Measurements from ENCODE around the gene C11orf65. TPM values are rescaled to one million over a fixed set of nuclear protein-coding genes. Genes with fewer than 3 reads are reported as not detected.
"Not testable (repeated sequence)": the region's sequence is repeated elsewhere in the genome, so short reads cannot be mapped to it uniquely, and the experiment has no call there.

C11orf65 gene
- total and polyA plus RNA-seq, 5 experiments from 2014 or later: 0.41 to 0.97 (median 0.95) TPM

GRCh38 chr11:108453207-108453835 lies 14.0 kb downstream of the C11orf65 start:
- POLR2A ChIA-PET: no interaction called here
- H3K9me3 Mint-ChIP-seq: peaks cover 0 to 40% (median 16%) of the 10 kb centered on the region in 9 donors
- ATAC-seq: no peak
- no peaks in the 10 kb centered on the region for H3K4me1 Mint-ChIP-seq
- H3K27me3 Mint-ChIP-seq: no peaks in the 10 kb centered on the region
- no peak overlapping the region for H3K4me3 Mint-ChIP-seq
- no peak overlapping the region for H3K27ac Mint-ChIP-seq
- DNase-seq: no peak
- peaks cover 3 to 16% (median 15%) of the 10 kb centered on the region in 3 donors for H3K36me3 Mint-ChIP-seq

GRCh38 chr11:108441445-108441844 lies 25.9 kb downstream of the C11orf65 start:
- ATAC-seq, H3K27ac Mint-ChIP-seq, H3K4me3 Mint-ChIP-seq, H3K27me3 Mint-ChIP-seq, DNase-seq, H3K4me1 Mint-ChIP-seq, POLR2A ChIA-PET: not testable (repeated sequence)
- peaks cover 5 to 36% (median 34%) of the 10 kb centered on the region in 3 donors for H3K36me3 Mint-ChIP-seq
- H3K9me3 Mint-ChIP-seq: peaks cover 2 to 58% (median 38%) of the 10 kb centered on the region in 9 donors

- Mint-ChIP-seq H3K4me1 (no peaks in the 10 kb centered on the region), H3K27ac (no peak overlapping the region), H3K27me3 (peaks cover 0 to 5% (median 0%) of the 10 kb centered on the region in 5 donors), H3K4me3 (no peak overlapping the region), H3K36me3 (peaks cover 0 to 19% (median 14%) of the 10 kb centered on the region in 3 donors), H3K9me3 (peaks cover 0 to 29% (median 12%) of the 10 kb centered on the region in 9 donors)
- POLR2A ChIA-PET: no interaction called here
- ATAC-seq: no peak
- no peak for DNase-seq
Observed at GRCh38 chr11:108436594-108436993, 30.7 kb downstream of the C11orf65 start.

GRCh38 chr11:108435066-108435465 lies 32.3 kb downstream of the C11orf65 start:
- H3K36me3 Mint-ChIP-seq: peaks cover 0 to 15% (median 7%) of the 10 kb centered on the region in 3 donors
- DNase-seq: no peak
- no peak overlapping the region for H3K4me3 Mint-ChIP-seq
- peaks cover 0 to 5% (median 0%) of the 10 kb centered on the region in 5 donors for H3K27me3 Mint-ChIP-seq
- no peaks in the 10 kb centered on the region for H3K4me1 Mint-ChIP-seq
- no peak overlapping the region for H3K27ac Mint-ChIP-seq
- ATAC-seq: no peak
- peaks cover 0 to 16% (median 6%) of the 10 kb centered on the region in 9 donors for H3K9me3 Mint-ChIP-seq
- POLR2A ChIA-PET: no interaction called here

- Mint-ChIP-seq H3K9me3 (peaks cover 0 to 20% (median 3%) of the 10 kb centered on the region in 9 donors), H3K27me3 (peaks cover 0 to 5% (median 0%) of the 10 kb centered on the region in 5 donors), H3K36me3 (peaks cover 0 to 12% (median 10%) of the 10 kb centered on the region in 3 donors), H3K4me1 (peaks cover 0 to 2% (median 0%) of the 10 kb centered on the region in 4 donors), H3K4me3 (no peak overlapping the region), H3K27ac (no peak overlapping the region)
- ATAC-seq: no peak
- POLR2A ChIA-PET: no interaction called here
- no peak for DNase-seq
Observed at GRCh38 chr11:108432783-108433182, 34.5 kb downstream of the C11orf65 start.

GRCh38 chr11:108431997-108432396 lies 35.3 kb downstream of the C11orf65 start:
- Mint-ChIP-seq H3K4me3 (no peak overlapping the region), H3K9me3 (peaks cover 0 to 21% (median 3%) of the 10 kb centered on the region in 9 donors), H3K4me1 (peaks cover 0 to 2% (median 0%) of the 10 kb centered on the region in 4 donors), H3K27me3 (peaks cover 0 to 5% (median 0%) of the 10 kb centered on the region in 5 donors), H3K27ac (no peak overlapping the region), H3K36me3 (peaks cover 0 to 12% (median 8%) of the 10 kb centered on the region in 3 donors)
- POLR2A ChIA-PET: no interaction called here
- DNase-seq: no peak
- no peak for ATAC-seq

- Mint-ChIP-seq H3K4me3 (no peak overlapping the region), H3K27ac (no peak overlapping the region), H3K4me1 (peaks cover 0 to 2% (median 0%) of the 10 kb centered on the region in 4 donors), H3K27me3 (peaks cover 0 to 3% (median 0%) of the 10 kb centered on the region in 5 donors), H3K36me3 (peaks cover 0 to 9% (median 6%) of the 10 kb centered on the region in 3 donors), H3K9me3 (peaks cover 0 to 21% (median 3%) of the 10 kb centered on the region in 9 donors)
- POLR2A ChIA-PET: no interaction called here
- no peak for ATAC-seq
- no peak for DNase-seq
Observed at GRCh38 chr11:108431370-108431769, 36.0 kb downstream of the C11orf65 start.

GRCh38 chr11:108417551-108417950 lies 49.8 kb downstream of the C11orf65 start:
- Mint-ChIP-seq H3K27ac (peak overlapping the region in 1 of 10 donors; percentile 6), H3K36me3 (peaks cover 0 to 17% (median 11%) of the 10 kb centered on the region in 3 donors), H3K9me3 (peaks cover 0 to 29% (median 8%) of the 10 kb centered on the region in 9 donors)
- H3K4me3 Mint-ChIP-seq, H3K27me3 Mint-ChIP-seq, ATAC-seq, H3K4me1 Mint-ChIP-seq, POLR2A ChIA-PET: not testable (repeated sequence)
- DNase-seq: peak in 6 of 10 donors; percentile 5 to 63 (median 11)

GRCh38 chr11:108414958-108415357 lies 52.4 kb downstream of the C11orf65 start:
- ATAC-seq (no peak), DNase-seq (no peak)
- H3K27ac Mint-ChIP-seq: no peak overlapping the region
- H3K9me3 Mint-ChIP-seq: peaks cover 0 to 24% (median 6%) of the 10 kb centered on the region in 9 donors
- H3K27me3 Mint-ChIP-seq: no peaks in the 10 kb centered on the region
- POLR2A ChIA-PET: no interaction called here
- no peaks in the 10 kb centered on the region for H3K4me1 Mint-ChIP-seq
- H3K4me3 Mint-ChIP-seq: no peak overlapping the region
- peaks cover 0 to 18% (median 11%) of the 10 kb centered on the region in 3 donors for H3K36me3 Mint-ChIP-seq

GRCh38 chr11:108405706-108406105 lies 61.6 kb downstream of the C11orf65 start:
- POLR2A ChIA-PET: no interaction called here
- no peak for ATAC-seq
- DNase-seq: no peak
- Mint-ChIP-seq H3K9me3 (peaks cover 0 to 13% (median 0%) of the 10 kb centered on the region in 9 donors), H3K4me3 (no peak overlapping the region), H3K27ac (no peak overlapping the region), H3K27me3 (no peaks in the 10 kb centered on the region), H3K4me1 (no peaks in the 10 kb centered on the region), H3K36me3 (peaks cover 0 to 7% (median 0%) of the 10 kb centered on the region in 3 donors)

GRCh38 chr11:108403052-108403451 lies 64.3 kb downstream of the C11orf65 start:
- DNase-seq: no peak
- H3K4me3 Mint-ChIP-seq: no peak overlapping the region
- H3K4me1 Mint-ChIP-seq: no peaks in the 10 kb centered on the region
- H3K27ac Mint-ChIP-seq: no peak overlapping the region
- H3K36me3 Mint-ChIP-seq: no peaks in the 10 kb centered on the region
- POLR2A ChIA-PET: no interaction called here
- no peaks in the 10 kb centered on the region for H3K9me3 Mint-ChIP-seq
- no peaks in the 10 kb centered on the region for H3K27me3 Mint-ChIP-seq
- ATAC-seq: no peak

- Mint-ChIP-seq H3K27me3 (no peaks in the 10 kb centered on the region), H3K36me3 (no peaks in the 10 kb centered on the region)
- DNase-seq: no peak
Observed at GRCh38 chr11:108402241-108402640, 65.1 kb downstream of the C11orf65 start.

GRCh38 chr11:108398439-108398838 lies 68.9 kb downstream of the C11orf65 start:
- POLR2A ChIA-PET: no interaction called here
- ATAC-seq: no peak
- Mint-ChIP-seq H3K9me3 (no peaks in the 10 kb centered on the region), H3K27me3 (no peaks in the 10 kb centered on the region), H3K36me3 (no peaks in the 10 kb centered on the region), H3K27ac (no peak overlapping the region), H3K4me1 (no peaks in the 10 kb centered on the region), H3K4me3 (no peak overlapping the region)
- no peak for DNase-seq

More at GRCh38 chr11:108402241-108402640, 65.1 kb downstream of the C11orf65 start:
- H3K27ac Mint-ChIP-seq: no peak overlapping the region
- H3K4me1 Mint-ChIP-seq: no peaks in the 10 kb centered on the region
- H3K4me3 Mint-ChIP-seq: no peak overlapping the region
- no peak for ATAC-seq
- POLR2A ChIA-PET: no interaction called here
- H3K9me3 Mint-ChIP-seq: no peaks in the 10 kb centered on the region
